ENCODE measurements around the gene CAMTA2. TPM values are rescaled to one million over a fixed set of nuclear protein-coding genes. Genes with fewer than 3 reads are reported as not detected.

The CAMTA2 gene
- polyA plus RNA-seq, 1 donor (not counting 4 experiments of a cell fraction or from before 2014, with no cell fraction given), result 8.5 TPM

DNA sequence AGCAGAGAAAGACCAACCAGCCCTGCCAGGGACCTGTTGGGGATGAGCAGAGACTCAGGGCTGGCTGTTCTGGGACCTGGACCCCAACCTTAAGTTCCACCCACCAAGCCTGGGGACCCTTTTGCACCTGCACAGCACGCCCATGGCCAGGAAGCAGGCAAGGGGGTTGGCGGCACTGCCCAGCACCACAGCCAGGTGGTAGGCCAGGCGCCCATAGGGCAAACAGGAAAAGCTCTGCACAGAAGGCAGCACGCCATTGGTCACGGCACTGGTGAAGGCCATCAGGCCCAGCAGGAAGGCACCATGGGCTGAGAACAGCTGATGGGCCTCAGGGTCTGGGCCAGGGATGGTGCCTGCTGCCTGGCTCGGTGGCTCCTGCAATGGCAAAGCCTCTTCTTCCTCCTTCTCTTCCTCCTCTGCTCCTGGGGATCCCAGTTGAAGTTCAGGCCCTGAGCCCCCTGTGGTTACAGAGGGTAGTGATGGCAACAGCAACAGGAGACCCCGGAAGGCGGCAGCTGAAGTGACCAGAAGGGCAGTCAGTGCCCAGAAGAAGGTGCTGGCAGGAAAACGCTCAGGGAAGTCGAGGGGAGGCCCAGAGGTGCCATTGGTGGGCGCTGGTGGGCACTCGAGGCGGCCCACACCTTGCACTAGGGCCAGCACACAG is 46.0 kb upstream of the CAMTA2 start:
- Histone ChIP-seq H2AFZ (ENCODE audit: control insufficient read depth, low read length) (no peak overlapping the region), H3K36me3 (ENCODE audit: control insufficient read depth in 2 of 2, extremely low read depth in 1 of 2, insufficient read depth in 2 of 2, low read length in 2 of 2) (no peaks in the 10 kb centered on the region), H3K27me3 (ENCODE audit: control insufficient read depth, extremely low read depth, insufficient read depth, low read length) (no peaks in the 10 kb centered on the region), H3K9me1 (ENCODE audit: control insufficient read depth, extremely low read depth, insufficient read depth, low read length) (no peaks in the 10 kb centered on the region), H3K79me2 (ENCODE audit: control insufficient read depth, insufficient read depth, low read length) (no peaks in the 10 kb centered on the region), H3K27ac (ENCODE audit: control insufficient read depth, insufficient read depth, low read length) (no peak overlapping the region), H3K4me3 (ENCODE audit: control insufficient read depth in 2 of 3, extremely low read depth in 1 of 3, insufficient read depth in 2 of 3, low read depth in 1 of 3, low read length in 3 of 3) (no peak overlapping the region), H3K4me2 (ENCODE audit: control insufficient read depth, extremely low read depth, insufficient read depth, low read depth, low read length) (no peak overlapping the region), H4K20me1 (ENCODE audit: control insufficient read depth, extremely low read depth, insufficient read depth, low read length) (no peaks in the 10 kb centered on the region), H3K9ac (ENCODE audit: control insufficient read depth, extremely low read depth, insufficient read depth, low read length) (no peak overlapping the region), H3K4me1 (ENCODE audit: control insufficient read depth, extremely low read depth, insufficient read depth, low read length) (peaks cover 3% of the 10 kb centered on the region), H3K9me3 (ENCODE audit: control insufficient read depth, low read depth, low read length) (no peaks in the 10 kb centered on the region)
- dilution Hi-C loops (cut with MboI; ENCODE audit: extremely low pct_ligation_motif_present, low sequenced_read_pairs), result no loop called here
- TF ChIP-seq EZH2 (IDR thresholded peaks at IDR 0.05; ENCODE audit: low read length) (no peak), CTCF (optimal IDR thresholded peaks at IDR 0.05 in 1 of 3, IDR thresholded peaks at IDR 0.05 in 1 of 3, conservative IDR thresholded peaks at IDR 0.05 in 1 of 3; ENCODE audit: extremely low read depth in 1 of 3, insufficient read depth in 2 of 3, low read length in 3 of 3) (no peak)
- DNase-seq (ENCODE audit: low read depth, low spot score) (no peak), FAIRE-seq (no peak)

- H3K79me2 ChIP-seq (ENCODE audit: control insufficient read depth, insufficient read depth, low read length), result no peaks in the 10 kb centered on the region
- H3K9me3 ChIP-seq (ENCODE audit: control insufficient read depth, low read depth, low read length), result no peaks in the 10 kb centered on the region
- no peak overlapping the region for H3K4me3 ChIP-seq (ENCODE audit: control insufficient read depth in 2 of 3, extremely low read depth in 1 of 3, insufficient read depth in 2 of 3, low read depth in 1 of 3, low read length in 3 of 3)
- no peak overlapping the region for H2AFZ ChIP-seq (ENCODE audit: control insufficient read depth, low read length)
- no peaks in the 10 kb centered on the region for H3K9me1 ChIP-seq (ENCODE audit: control insufficient read depth, extremely low read depth, insufficient read depth, low read length)
- no peak for DNase-seq (ENCODE audit: low read depth, low spot score)
- peaks cover 3% of the 10 kb centered on the region for H3K4me1 ChIP-seq (ENCODE audit: control insufficient read depth, extremely low read depth, insufficient read depth, low read length)
- no peak overlapping the region for H3K9ac ChIP-seq (ENCODE audit: control insufficient read depth, extremely low read depth, insufficient read depth, low read length)
- no peak overlapping the region for H3K27ac ChIP-seq (ENCODE audit: control insufficient read depth, insufficient read depth, low read length)
- H3K36me3 ChIP-seq (ENCODE audit: control insufficient read depth in 2 of 2, extremely low read depth in 1 of 2, insufficient read depth in 2 of 2, low read length in 2 of 2), result no peaks in the 10 kb centered on the region
- H3K4me2 ChIP-seq (ENCODE audit: control insufficient read depth, extremely low read depth, insufficient read depth, low read depth, low read length), result no peak overlapping the region
- TF ChIP-seq EZH2 (IDR thresholded peaks at IDR 0.05; ENCODE audit: low read length) (no peak), CTCF (optimal IDR thresholded peaks at IDR 0.05 in 1 of 3, IDR thresholded peaks at IDR 0.05 in 1 of 3, conservative IDR thresholded peaks at IDR 0.05 in 1 of 3; ENCODE audit: extremely low read depth in 1 of 3, insufficient read depth in 2 of 3, low read length in 3 of 3) (no peak)
- dilution Hi-C loops (cut with MboI; ENCODE audit: extremely low pct_ligation_motif_present, low sequenced_read_pairs), result no loop called here
- H4K20me1 ChIP-seq (ENCODE audit: control insufficient read depth, extremely low read depth, insufficient read depth, low read length), result no peaks in the 10 kb centered on the region
- FAIRE-seq, result no peak
- no peaks in the 10 kb centered on the region for H3K27me3 ChIP-seq (ENCODE audit: control insufficient read depth, extremely low read depth, insufficient read depth, low read length)
These were observed 45.4 kb upstream of the CAMTA2 start for GRCh38 chr17:5032865-5033264.
